Measurements from ENCODE around the gene AKNA. TPM values are rescaled to one million over a fixed set of nuclear protein-coding genes. Genes with fewer than 3 reads are reported as not detected.

AKNA gene
- polyA plus RNA-seq, 4 donors = 3.4 to 22.0 (median 12.8) TPM

GRCh38 chr9:114369216-114370130, 18.3 kb downstream of the AKNA start:
- Histone ChIP-seq H3K27ac (ENCODE audit: low read depth in 1 of 3, low read length in 2 of 3) (peak overlapping the region in 2 of 3 donors; percentile 6 to 21), H3K9me3 (ENCODE audit: control insufficient read depth in 2 of 2, insufficient read depth in 1 of 2, low read depth in 1 of 2, low read length in 1 of 2) (no peaks in the 10 kb centered on the region), H3K4me1 (ENCODE audit: control insufficient read depth in 3 of 3, insufficient read depth in 2 of 3, low read depth in 1 of 3, low read length in 2 of 3) (peaks cover 0 to 5% (median under 1%) of the 10 kb centered on the region in 3 donors), H3K4me3 (ENCODE audit: low read depth in 1 of 3, low read length in 3 of 3) (no peak overlapping the region), H3K27me3 (ENCODE audit: control insufficient read depth in 3 of 3, insufficient read depth in 3 of 3, low read length in 3 of 3) (no peaks in the 10 kb centered on the region), H3K36me3 (ENCODE audit: control insufficient read depth in 3 of 3, insufficient read depth in 2 of 3, low read depth in 1 of 3, low read length in 3 of 3) (peaks cover 4 to 59% (median 20%) of the 10 kb centered on the region in 3 donors)
- DNase-seq (no peak), FAIRE-seq (no peak)
- 89 to 97% (median 95%) methylated on average over 9 of the region's 9 CpGs for WGBS, 3 donors

- H3K4me1 ChIP-seq (ENCODE audit: control insufficient read depth in 3 of 3, insufficient read depth in 2 of 3, low read depth in 1 of 3, low read length in 2 of 3) = peaks cover 0 to 8% (median 1%) of the 10 kb centered on the region in 3 donors
- peaks cover 2 to 52% (median 21%) of the 10 kb centered on the region in 3 donors for H3K36me3 ChIP-seq (ENCODE audit: control insufficient read depth in 3 of 3, insufficient read depth in 2 of 3, low read depth in 1 of 3, low read length in 3 of 3)
- WGBS, 3 donors = 86 to 88% (median 87%) methylated on average over 14 of the region's 14 CpGs
- DNase-seq = no peak
- FAIRE-seq = no peak
- no peak overlapping the region for H3K4me3 ChIP-seq (ENCODE audit: low read depth in 1 of 3, low read length in 3 of 3)
- H3K27me3 ChIP-seq (ENCODE audit: control insufficient read depth in 3 of 3, insufficient read depth in 3 of 3, low read length in 3 of 3) = no peaks in the 10 kb centered on the region
- peak overlapping the region in 2 of 3 donors; percentile 25 to 92 for H3K27ac ChIP-seq (ENCODE audit: low read depth in 1 of 3, low read length in 2 of 3)
- H3K9me3 ChIP-seq (ENCODE audit: control insufficient read depth in 2 of 2, insufficient read depth in 1 of 2, low read depth in 1 of 2, low read length in 1 of 2) = no peaks in the 10 kb centered on the region
Measured at GRCh38 chr9:114367772-114368569, 19.8 kb downstream of the AKNA start.

GRCh38 chr9:114367366-114367765, 20.4 kb downstream of the AKNA start:
- H3K9me3 ChIP-seq (ENCODE audit: control insufficient read depth in 2 of 2, insufficient read depth in 1 of 2, low read depth in 1 of 2, low read length in 1 of 2) = no peaks in the 10 kb centered on the region
- peak overlapping the region in 2 of 3 donors; percentile 12 to 92 for H3K27ac ChIP-seq (ENCODE audit: low read depth in 1 of 3, low read length in 2 of 3)
- FAIRE-seq (no peak), DNase-seq (no peak)
- H3K27me3 ChIP-seq (ENCODE audit: control insufficient read depth in 3 of 3, insufficient read depth in 3 of 3, low read length in 3 of 3) = no peaks in the 10 kb centered on the region
- H3K4me3 ChIP-seq (ENCODE audit: low read depth in 1 of 3, low read length in 3 of 3) = no peak overlapping the region
- WGBS, 3 donors = 84 to 87% (median 85%) methylated on average over 6 of the region's 6 CpGs
- peaks cover 2 to 54% (median 21%) of the 10 kb centered on the region in 3 donors for H3K36me3 ChIP-seq (ENCODE audit: control insufficient read depth in 3 of 3, insufficient read depth in 2 of 3, low read depth in 1 of 3, low read length in 3 of 3)
- H3K4me1 ChIP-seq (ENCODE audit: control insufficient read depth in 3 of 3, insufficient read depth in 2 of 3, low read depth in 1 of 3, low read length in 2 of 3) = peaks cover 0 to 8% (median 1%) of the 10 kb centered on the region in 3 donors

- 38 to 62% (median 53%) methylated on average over 10 of the region's 10 CpGs for WGBS, 3 donors
- peak overlapping the region in 2 of 3 donors; percentile 4 to 72 for H3K27ac ChIP-seq (ENCODE audit: low read depth in 1 of 3, low read length in 2 of 3)
Measured at GRCh38 chr9:114366334-114367128, 21.3 kb downstream of the AKNA start.

GRCh38 chr9:114365194-114365593, 22.6 kb downstream of the AKNA start:
- no peak overlapping the region for H3K4me3 ChIP-seq (ENCODE audit: low read depth in 1 of 3, low read length in 3 of 3)
- H3K36me3 ChIP-seq (ENCODE audit: control insufficient read depth in 3 of 3, insufficient read depth in 2 of 3, low read depth in 1 of 3, low read length in 3 of 3) = peaks cover 12 to 55% (median 21%) of the 10 kb centered on the region in 3 donors
- H3K27me3 ChIP-seq (ENCODE audit: control insufficient read depth in 3 of 3, insufficient read depth in 3 of 3, low read length in 3 of 3) = no peaks in the 10 kb centered on the region
- H3K27ac ChIP-seq (ENCODE audit: low read depth in 1 of 3, low read length in 2 of 3) = no peak overlapping the region
- H3K4me1 ChIP-seq (ENCODE audit: control insufficient read depth in 3 of 3, insufficient read depth in 2 of 3, low read depth in 1 of 3, low read length in 2 of 3) = peaks cover 0 to 8% (median 1%) of the 10 kb centered on the region in 3 donors
- H3K9me3 ChIP-seq (ENCODE audit: control insufficient read depth in 2 of 2, insufficient read depth in 1 of 2, low read depth in 1 of 2, low read length in 1 of 2) = no peaks in the 10 kb centered on the region
- DNase-seq (no peak), FAIRE-seq (no peak)
- WGBS, 3 donors = 90 to 97% (median 90%) methylated on average over 2 of the region's 2 CpGs

More at GRCh38 chr9:114366334-114367128, 21.3 kb downstream of the AKNA start:
- FAIRE-seq = no peak
- Histone ChIP-seq H3K4me1 (ENCODE audit: control insufficient read depth in 3 of 3, insufficient read depth in 2 of 3, low read depth in 1 of 3, low read length in 2 of 3) (peaks cover 0 to 8% (median 1%) of the 10 kb centered on the region in 3 donors), H3K9me3 (ENCODE audit: control insufficient read depth in 2 of 2, insufficient read depth in 1 of 2, low read depth in 1 of 2, low read length in 1 of 2) (no peaks in the 10 kb centered on the region), H3K36me3 (ENCODE audit: control insufficient read depth in 3 of 3, insufficient read depth in 2 of 3, low read depth in 1 of 3, low read length in 3 of 3) (peaks cover 6 to 55% (median 26%) of the 10 kb centered on the region in 3 donors), H3K27me3 (ENCODE audit: control insufficient read depth in 3 of 3, insufficient read depth in 3 of 3, low read length in 3 of 3) (no peaks in the 10 kb centered on the region), H3K4me3 (ENCODE audit: low read depth in 1 of 3, low read length in 3 of 3) (no peak overlapping the region)
- DNase-seq = peak in 1 of 2 donors; percentile 43

GRCh38 chr9:114364134-114365041, 23.4 kb downstream of the AKNA start:
- H3K27me3 ChIP-seq (ENCODE audit: control insufficient read depth in 3 of 3, insufficient read depth in 3 of 3, low read length in 3 of 3) = no peaks in the 10 kb centered on the region
- FAIRE-seq = no peak
- WGBS, 3 donors = 57 to 65% (median 62%) methylated on average over 6 of the region's 6 CpGs
- DNase-seq = no peak
- no peaks in the 10 kb centered on the region for H3K9me3 ChIP-seq (ENCODE audit: control insufficient read depth in 2 of 2, insufficient read depth in 1 of 2, low read depth in 1 of 2, low read length in 1 of 2)
- peaks cover 0 to 8% (median 1%) of the 10 kb centered on the region in 3 donors for H3K4me1 ChIP-seq (ENCODE audit: control insufficient read depth in 3 of 3, insufficient read depth in 2 of 3, low read depth in 1 of 3, low read length in 2 of 3)
- peaks cover 12 to 58% (median 27%) of the 10 kb centered on the region in 3 donors for H3K36me3 ChIP-seq (ENCODE audit: control insufficient read depth in 3 of 3, insufficient read depth in 2 of 3, low read depth in 1 of 3, low read length in 3 of 3)
- H3K4me3 ChIP-seq (ENCODE audit: low read depth in 1 of 3, low read length in 3 of 3) = no peak overlapping the region
- H3K27ac ChIP-seq (ENCODE audit: low read depth in 1 of 3, low read length in 2 of 3) = peak overlapping the region in 1 of 3 donors; percentile 87

- WGBS, 3 donors = 43 to 61% (median 57%) methylated on average over 2 of the region's 2 CpGs
- DNase-seq (no peak), FAIRE-seq (no peak)
- no peaks in the 10 kb centered on the region for H3K27me3 ChIP-seq (ENCODE audit: control insufficient read depth in 3 of 3, insufficient read depth in 3 of 3, low read length in 3 of 3)
- peaks cover 12 to 60% (median 30%) of the 10 kb centered on the region in 3 donors for H3K36me3 ChIP-seq (ENCODE audit: control insufficient read depth in 3 of 3, insufficient read depth in 2 of 3, low read depth in 1 of 3, low read length in 3 of 3)
- H3K9me3 ChIP-seq (ENCODE audit: control insufficient read depth in 2 of 2, insufficient read depth in 1 of 2, low read depth in 1 of 2, low read length in 1 of 2) = no peaks in the 10 kb centered on the region
- no peak overlapping the region for H3K4me3 ChIP-seq (ENCODE audit: low read depth in 1 of 3, low read length in 3 of 3)
- H3K27ac ChIP-seq (ENCODE audit: low read depth in 1 of 3, low read length in 2 of 3) = peak overlapping the region in 2 of 3 donors; percentile 4 to 74
- peaks cover 0 to 8% (median 1%) of the 10 kb centered on the region in 3 donors for H3K4me1 ChIP-seq (ENCODE audit: control insufficient read depth in 3 of 3, insufficient read depth in 2 of 3, low read depth in 1 of 3, low read length in 2 of 3)
Measured at GRCh38 chr9:114363424-114363823, 24.4 kb downstream of the AKNA start.
